ENCODE results near the gene APPBP2. TPM values are rescaled to one million over a fixed set of nuclear protein-coding genes. Genes with fewer than 3 reads are reported as not detected.
"Not testable (repeated sequence)": the region's sequence is repeated elsewhere in the genome, so short reads cannot be mapped to it uniquely, and the experiment has no call there.

APPBP2 gene
- total and polyA plus RNA-seq, 2 experiments from 2014 or later: 22.9 to 30.9 TPM

- DNase-seq (ENCODE audit: low read depth in 1 of 2, low spot score in 1 of 2): peak; percentile 3 to 43
- H3K4me1 ChIP-seq (ENCODE audit: low read depth): peaks cover 10% of the 10 kb centered on the region
- H3K27ac ChIP-seq: peak overlapping the region; percentile 99
- no peaks in the 10 kb centered on the region for H3K36me3 ChIP-seq
- peak overlapping the region; percentile 83 for H3K4me3 ChIP-seq
- TF ChIP-seq, protein P1, sequence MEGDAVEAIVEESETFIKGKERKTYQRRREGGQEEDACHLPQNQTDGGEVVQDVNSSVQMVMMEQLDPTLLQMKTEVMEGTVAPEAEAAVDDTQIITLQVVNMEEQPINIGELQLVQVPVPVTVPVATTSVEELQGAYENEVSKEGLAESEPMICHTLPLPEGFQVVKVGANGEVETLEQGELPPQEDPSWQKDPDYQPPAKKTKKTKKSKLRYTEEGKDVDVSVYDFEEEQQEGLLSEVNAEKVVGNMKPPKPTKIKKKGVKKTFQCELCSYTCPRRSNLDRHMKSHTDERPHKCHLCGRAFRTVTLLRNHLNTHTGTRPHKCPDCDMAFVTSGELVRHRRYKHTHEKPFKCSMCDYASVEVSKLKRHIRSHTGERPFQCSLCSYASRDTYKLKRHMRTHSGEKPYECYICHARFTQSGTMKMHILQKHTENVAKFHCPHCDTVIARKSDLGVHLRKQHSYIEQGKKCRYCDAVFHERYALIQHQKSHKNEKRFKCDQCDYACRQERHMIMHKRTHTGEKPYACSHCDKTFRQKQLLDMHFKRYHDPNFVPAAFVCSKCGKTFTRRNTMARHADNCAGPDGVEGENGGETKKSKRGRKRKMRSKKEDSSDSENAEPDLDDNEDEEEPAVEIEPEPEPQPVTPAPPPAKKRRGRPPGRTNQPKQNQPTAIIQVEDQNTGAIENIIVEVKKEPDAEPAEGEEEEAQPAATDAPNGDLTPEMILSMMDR (IDR thresholded peaks at IDR 0.05; ENCODE audit: low read depth, low read length): no peak
- H3K9me3 ChIP-seq (ENCODE audit: low read depth): no peaks in the 10 kb centered on the region
- no peaks in the 10 kb centered on the region for H3K27me3 ChIP-seq
Observed at GRCh38 chr17:60524463-60525327, 1.3 kb downstream of the APPBP2 start.

DNA sequence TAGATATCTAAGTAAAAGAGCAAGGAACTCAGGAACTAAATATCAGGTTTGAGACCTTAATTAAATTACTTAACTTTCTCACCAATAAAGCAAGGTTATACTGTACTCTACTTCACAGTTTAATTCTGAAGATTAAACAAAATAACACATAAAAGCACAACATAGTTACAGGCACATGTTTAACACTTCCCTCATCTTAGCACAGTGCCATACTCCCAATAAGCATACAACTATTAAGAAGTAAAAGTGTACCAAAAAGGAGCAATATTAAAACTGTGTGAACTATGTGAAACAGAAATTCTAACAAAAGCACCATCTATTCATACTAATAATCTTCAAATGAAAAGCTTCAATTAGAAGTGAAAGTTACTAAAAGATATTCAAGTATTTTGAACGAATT lies 2.2 kb downstream of the APPBP2 start:
- TF ChIP-seq, protein P1 (IDR thresholded peaks at IDR 0.05; ENCODE audit: low read depth, low read length): no peak
- peaks cover 3% of the 10 kb centered on the region for H3K36me3 ChIP-seq
- H3K4me3 ChIP-seq: peak overlapping the region; percentile 83
- no peaks in the 10 kb centered on the region for H3K27me3 ChIP-seq
- H3K4me1 ChIP-seq (ENCODE audit: low read depth): peaks cover 10% of the 10 kb centered on the region
- no peak for DNase-seq (ENCODE audit: low read depth in 1 of 2, low spot score in 1 of 2)
- H3K27ac ChIP-seq: no peak overlapping the region
- no peaks in the 10 kb centered on the region for H3K9me3 ChIP-seq (ENCODE audit: low read depth)

- no peak overlapping the region for H3K4me3 ChIP-seq
- H3K27me3 ChIP-seq: no peaks in the 10 kb centered on the region
- no peak overlapping the region for H3K27ac ChIP-seq
- TF ChIP-seq, protein P1 (IDR thresholded peaks at IDR 0.05; ENCODE audit: low read depth, low read length): no peak
- peaks cover 3% of the 10 kb centered on the region for H3K36me3 ChIP-seq
- H3K9me3 ChIP-seq (ENCODE audit: low read depth): no peaks in the 10 kb centered on the region
- peaks cover 10% of the 10 kb centered on the region for H3K4me1 ChIP-seq (ENCODE audit: low read depth)
- no peak for DNase-seq (ENCODE audit: low read depth in 1 of 2, low spot score in 1 of 2)
Observed at GRCh38 chr17:60522889-60523626, 3.0 kb downstream of the APPBP2 start.

DNA sequence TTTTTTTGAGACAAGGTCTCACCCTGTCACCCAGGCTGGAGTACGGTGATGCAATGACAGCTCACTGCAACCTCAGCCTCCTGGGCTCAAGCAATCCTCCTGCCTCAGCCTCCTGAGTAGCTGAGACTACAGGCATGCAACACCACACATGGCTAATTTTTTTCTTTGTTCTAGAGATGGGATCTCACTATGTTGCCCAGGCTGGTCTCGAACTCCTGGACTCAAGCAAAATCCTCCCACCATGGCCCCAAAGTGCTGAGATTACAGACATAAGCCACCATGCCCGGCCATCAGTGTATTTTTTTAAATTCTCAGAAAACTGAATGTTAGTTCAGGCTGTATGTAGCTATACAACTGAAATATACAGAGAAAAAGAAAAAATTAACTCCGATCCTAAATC lies 6.2 kb downstream of the APPBP2 start:
- Histone ChIP-seq H3K27ac (no peak overlapping the region), H3K27me3 (no peaks in the 10 kb centered on the region), H3K4me1 (ENCODE audit: low read depth) (peaks cover 10% of the 10 kb centered on the region), H3K4me3 (no peak overlapping the region), H3K36me3 (peaks cover 3% of the 10 kb centered on the region), H3K9me3 (ENCODE audit: low read depth) (no peaks in the 10 kb centered on the region)
- DNase-seq (ENCODE audit: low read depth in 1 of 2, low spot score in 1 of 2): no peak
- TF ChIP-seq, protein P1 (IDR thresholded peaks at IDR 0.05; ENCODE audit: low read depth, low read length): no peak

- H3K27me3 ChIP-seq; H3K27ac ChIP-seq; DNase-seq (ENCODE audit: low read depth in 1 of 2, low spot score in 1 of 2); H3K36me3 ChIP-seq; H3K9me3 ChIP-seq (ENCODE audit: low read depth); H3K4me3 ChIP-seq; H3K4me1 ChIP-seq (ENCODE audit: low read depth): not testable (repeated sequence)
Observed at GRCh38 chr17:60515683-60516082, 10.4 kb downstream of the APPBP2 start.

- not testable (repeated sequence) for H3K27ac ChIP-seq; H3K4me1 ChIP-seq (ENCODE audit: low read depth); H3K36me3 ChIP-seq; H3K9me3 ChIP-seq (ENCODE audit: low read depth); H3K4me3 ChIP-seq; H3K27me3 ChIP-seq; DNase-seq (ENCODE audit: low read depth in 1 of 2, low spot score in 1 of 2)
Observed at GRCh38 chr17:60515199-60515598, 10.8 kb downstream of the APPBP2 start.

All from cardiac muscle cell (in vitro differentiated cells and primary cell).